ENCODE results near the gene FLNB.

The FLNB gene

GRCh38 chr3:57974796-57975388 is 33.3 kb upstream of the FLNB start:
- Histone ChIP-seq H2AFZ (ENCODE audit: low read length) (no peak overlapping the region), H3K27me3 (ENCODE audit: insufficient read depth, low read length) (no peaks in the 10 kb centered on the region)

GRCh38 chr3:57977818-57978235 is 30.4 kb upstream of the FLNB start:
- Histone ChIP-seq H3F3A (ENCODE audit: insufficient read depth, low read length) (no peaks in the 10 kb centered on the region), H3K4me2 (ENCODE audit: low read length) (no peak overlapping the region)

More at GRCh38 chr3:57974796-57975388, 33.3 kb upstream of the FLNB start:
- H3K4me3 ChIP-seq (ENCODE audit: low read depth, low read length, poor library complexity, severe bottlenecking): no peak overlapping the region
- no peaks in the 10 kb centered on the region for H4K20me1 ChIP-seq (ENCODE audit: insufficient read depth, low read length)
- H3K9ac ChIP-seq (ENCODE audit: low read length): no peak overlapping the region
- no peak for TF ChIP-seq CTCF (IDR thresholded peaks at IDR 0.05; ENCODE audit: low read length)
- TF ChIP-seq EZH2 (IDR thresholded peaks at IDR 0.05; ENCODE audit: borderline replicate concordance, low read length): no peak
- no peaks in the 10 kb centered on the region for H3K9me2 ChIP-seq (ENCODE audit: low read depth, low read length)
- H3K9me3 ChIP-seq (ENCODE audit: low read length): no peaks in the 10 kb centered on the region
- no peak overlapping the region for H3K4me2 ChIP-seq (ENCODE audit: low read length)
- peaks cover 4% of the 10 kb centered on the region for H3K4me1 ChIP-seq (ENCODE audit: insufficient read depth, low read length, severe bottlenecking)
- no peaks in the 10 kb centered on the region for H3F3A ChIP-seq (ENCODE audit: insufficient read depth, low read length)
- no peaks in the 10 kb centered on the region for H3K36me3 ChIP-seq (ENCODE audit: insufficient read depth, low read length)
- H3K27ac ChIP-seq (ENCODE audit: low read depth, low read length, poor library complexity, severe bottlenecking): no peak overlapping the region
- H3K79me2 ChIP-seq (ENCODE audit: insufficient read depth, low read length): no peaks in the 10 kb centered on the region

GRCh38 chr3:57978316-57978715 is 29.9 kb upstream of the FLNB start:
- Histone ChIP-seq H3K79me2 (ENCODE audit: insufficient read depth, low read length) (no peaks in the 10 kb centered on the region), H3K36me3 (ENCODE audit: insufficient read depth, low read length) (no peaks in the 10 kb centered on the region), H3K4me3 (ENCODE audit: low read depth, low read length, poor library complexity, severe bottlenecking) (no peak overlapping the region), H3K27ac (ENCODE audit: low read depth, low read length, poor library complexity, severe bottlenecking) (no peak overlapping the region), H3K9ac (ENCODE audit: low read length) (no peak overlapping the region), H4K20me1 (ENCODE audit: insufficient read depth, low read length) (no peaks in the 10 kb centered on the region), H3F3A (ENCODE audit: insufficient read depth, low read length) (no peaks in the 10 kb centered on the region), H3K9me3 (ENCODE audit: low read length) (no peaks in the 10 kb centered on the region), H3K27me3 (ENCODE audit: insufficient read depth, low read length) (no peaks in the 10 kb centered on the region), H3K4me1 (ENCODE audit: insufficient read depth, low read length, severe bottlenecking) (peaks cover 21% of the 10 kb centered on the region), H2AFZ (ENCODE audit: low read length) (no peak overlapping the region), H3K4me2 (ENCODE audit: low read length) (no peak overlapping the region), H3K9me2 (ENCODE audit: low read depth, low read length) (no peaks in the 10 kb centered on the region)
- no peak for TF ChIP-seq EZH2 (IDR thresholded peaks at IDR 0.05; ENCODE audit: borderline replicate concordance, low read length)
- TF ChIP-seq CTCF (IDR thresholded peaks at IDR 0.05; ENCODE audit: low read length): no peak

More at GRCh38 chr3:57977818-57978235, 30.4 kb upstream of the FLNB start:
- Histone ChIP-seq H3K27me3 (ENCODE audit: insufficient read depth, low read length) (no peaks in the 10 kb centered on the region), H3K9me3 (ENCODE audit: low read length) (no peaks in the 10 kb centered on the region), H3K36me3 (ENCODE audit: insufficient read depth, low read length) (no peaks in the 10 kb centered on the region), H3K9ac (ENCODE audit: low read length) (no peak overlapping the region), H3K4me3 (ENCODE audit: low read depth, low read length, poor library complexity, severe bottlenecking) (no peak overlapping the region), H3K79me2 (ENCODE audit: insufficient read depth, low read length) (no peaks in the 10 kb centered on the region), H3K4me1 (ENCODE audit: insufficient read depth, low read length, severe bottlenecking) (peaks cover 16% of the 10 kb centered on the region), H4K20me1 (ENCODE audit: insufficient read depth, low read length) (no peaks in the 10 kb centered on the region), H3K9me2 (ENCODE audit: low read depth, low read length) (no peaks in the 10 kb centered on the region), H3K27ac (ENCODE audit: low read depth, low read length, poor library complexity, severe bottlenecking) (no peak overlapping the region), H2AFZ (ENCODE audit: low read length) (no peak overlapping the region)
- TF ChIP-seq EZH2 (IDR thresholded peaks at IDR 0.05; ENCODE audit: borderline replicate concordance, low read length) (no peak), CTCF (IDR thresholded peaks at IDR 0.05; ENCODE audit: low read length) (no peak)
